Activated T-helper 1 cell treated with anti-CD3 and anti-CD28 coated beads, Interleukin-12 subunit alpha, Interleukin-12 subunit beta, Interleukin-2, Interleukin-4 antibody, amounts not matched to agents 30 ng/mL and 10 ng/mL and 1 ng/mL, durations not matched to agents 14 hours and 24 hours and 36 hours (primary cell): ENCODE measurements around the gene RNF213. TPM values are rescaled to one million over a fixed set of nuclear protein-coding genes. Genes with fewer than 3 reads are reported as not detected.

ENCODE experiments used
- DNase-seq: peaks from one replicate; pipeline ENCODE4 v3.0.0; 2021; ENCODE audit warnings: low spot score
- H3K27ac Mint-ChIP-seq: one replicate; pipeline ENCODE4 v1.8.0; 2021; ENCODE audit warnings: mild to moderate bottlenecking, mixed read lengths
- H3K27me3 Mint-ChIP-seq: one replicate; pipeline ENCODE4 v1.8.0; 2022; ENCODE audit warnings: mild to moderate bottlenecking, moderate library complexity, mixed read lengths; ENCODE audit not compliant: insufficient read depth
- H3K36me3 Mint-ChIP-seq: one replicate; pipeline ENCODE4 v1.8.0; 2021; ENCODE audit warnings: low read depth, mixed read lengths
- H3K4me1 Mint-ChIP-seq: one replicate; pipeline ENCODE4 v1.8.0; 2021; ENCODE audit warnings: low read depth, mixed read lengths
- H3K4me3 Mint-ChIP-seq: one replicate; pipeline ENCODE4 v1.8.0; 2021; ENCODE audit warnings: mild to moderate bottlenecking, moderate library complexity, mixed read lengths
- H3K9me3 Mint-ChIP-seq: one replicate; pipeline ENCODE4 v1.8.0; 2021; ENCODE audit warnings: mixed read lengths
- intact Hi-C: fragments of 100-400 bp; cut with micrococcal nuclease; formaldehyde crosslinking; loops from one replicate; pipeline ENCODE4 v1.15.1; 2024
- total RNA-seq: library from RNA; stranded (reverse); gene quantifications from 2 replicates; pipeline ENCODE4 v1.2.3, GENCODE V29; 2022

The RNF213 gene
- total RNA-seq, 1 donor from 2014 or later = 290 TPM

DNA sequence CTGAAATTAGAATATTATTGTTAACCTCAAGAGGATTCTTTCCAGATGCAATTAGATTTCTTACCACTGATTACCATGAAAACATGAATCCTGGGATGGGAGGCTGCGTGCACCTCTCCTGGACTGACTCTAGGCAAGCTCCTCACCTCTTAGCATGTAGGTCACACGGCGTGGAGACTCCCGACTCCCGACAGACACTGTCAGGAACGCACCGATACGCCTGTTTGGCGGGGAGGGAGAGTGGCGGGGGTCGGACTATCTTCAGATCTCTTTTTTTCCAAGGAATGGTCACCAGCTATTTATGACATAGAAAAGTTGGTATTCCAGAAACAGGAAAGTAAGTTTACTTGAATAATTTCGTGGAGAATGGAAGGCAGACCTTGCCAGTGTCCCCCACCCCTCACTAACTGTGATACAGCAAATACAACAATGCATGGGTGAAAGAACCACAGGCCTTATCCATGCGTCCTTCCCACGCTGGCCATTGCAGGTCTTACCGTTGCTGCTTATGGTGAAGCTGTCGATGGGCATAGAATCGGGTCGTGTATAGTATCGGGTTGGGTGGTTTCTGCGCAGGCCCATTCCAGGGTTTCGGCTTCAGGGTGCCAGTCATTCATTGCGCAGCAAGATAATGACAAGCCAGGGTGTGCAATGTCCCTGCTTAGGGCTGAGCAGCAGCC, 91.7 kb downstream of the RNF213 start:
- Mint-ChIP-seq H3K4me1 (peaks cover 17% of the 10 kb centered on the region), H3K4me3 (no peak overlapping the region), H3K27me3 (no peaks in the 10 kb centered on the region), H3K9me3 (no peaks in the 10 kb centered on the region), H3K27ac (no peak overlapping the region), H3K36me3 (peaks cover 56% of the 10 kb centered on the region)
- intact Hi-C loops = no loop called here
- no peak for DNase-seq

DNA sequence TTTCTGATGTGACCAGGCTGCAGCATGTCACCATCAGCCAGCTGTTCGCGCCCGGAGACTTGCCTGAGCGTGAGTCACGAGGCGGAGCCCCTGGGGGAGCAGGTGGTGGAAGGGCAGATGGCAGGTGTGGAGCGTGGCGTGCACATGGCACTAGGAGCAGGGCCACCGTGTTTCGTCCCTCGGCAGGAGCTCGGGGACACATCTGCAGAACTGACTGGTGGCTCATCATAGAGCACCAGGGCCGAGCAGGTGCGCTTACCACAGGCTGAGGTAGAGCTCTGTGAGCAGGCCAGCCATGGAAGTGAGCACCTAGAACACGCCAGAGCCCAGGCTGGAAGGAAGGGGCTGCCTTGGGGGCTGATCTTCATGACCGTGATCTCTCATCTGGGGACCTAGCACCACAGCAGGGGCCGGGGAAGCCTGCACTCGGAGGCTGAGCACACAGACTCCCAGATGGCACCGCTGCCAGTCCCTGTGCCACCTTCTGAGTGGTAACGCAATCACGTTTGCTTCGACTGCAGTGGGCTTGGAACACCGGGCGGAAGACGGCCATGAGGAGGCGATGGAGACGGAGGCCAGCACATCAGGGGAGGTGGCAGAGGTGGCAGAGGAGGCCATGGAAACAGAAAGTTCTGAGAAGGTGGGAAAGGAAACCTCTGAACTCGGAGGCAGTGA, 92.5 kb downstream of the RNF213 start:
- intact Hi-C loops = no loop called here
- H3K27me3 Mint-ChIP-seq = no peaks in the 10 kb centered on the region
- no peak overlapping the region for H3K4me3 Mint-ChIP-seq
- H3K9me3 Mint-ChIP-seq = no peaks in the 10 kb centered on the region
- no peak overlapping the region for H3K27ac Mint-ChIP-seq
- DNase-seq = no peak
- H3K4me1 Mint-ChIP-seq = peaks cover 13% of the 10 kb centered on the region
- H3K36me3 Mint-ChIP-seq = peaks cover 55% of the 10 kb centered on the region

DNA sequence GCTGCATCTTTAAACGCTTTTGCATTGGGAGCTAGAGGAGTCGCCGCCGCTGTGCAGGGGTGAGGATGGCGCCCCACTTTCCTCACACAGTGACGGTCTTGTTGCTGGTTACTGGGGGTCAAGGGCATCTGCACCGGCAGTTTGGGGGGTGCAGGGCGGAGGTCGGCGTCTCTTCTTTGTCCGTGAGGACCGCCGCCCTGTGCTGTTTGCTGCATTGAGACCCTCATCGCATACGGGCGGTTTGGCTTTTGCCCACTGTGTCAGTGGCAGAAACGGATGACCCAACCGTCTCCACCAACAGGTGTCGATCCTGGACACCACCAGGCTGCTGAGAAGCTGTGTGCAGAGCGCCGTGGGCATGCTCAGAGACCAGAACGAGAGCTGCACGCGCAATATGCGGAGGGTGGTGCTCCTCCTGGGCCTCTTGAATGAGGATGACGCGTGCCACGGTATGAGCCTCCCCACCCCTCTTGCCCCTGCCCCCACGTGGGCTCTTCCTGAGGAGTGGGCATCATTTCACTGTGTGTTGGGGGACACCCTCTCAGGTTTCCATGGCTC, 93.1 kb downstream of the RNF213 start:
- intact Hi-C loops = no loop called here
- Mint-ChIP-seq H3K4me3 (no peak overlapping the region), H3K27ac (no peak overlapping the region), H3K27me3 (no peaks in the 10 kb centered on the region), H3K4me1 (peaks cover 7% of the 10 kb centered on the region), H3K36me3 (peaks cover 52% of the 10 kb centered on the region), H3K9me3 (no peaks in the 10 kb centered on the region)
- DNase-seq = no peak

GRCh38 chr17:80354336-80354735, 93.7 kb downstream of the RNF213 start:
- Mint-ChIP-seq H3K36me3 (peaks cover 52% of the 10 kb centered on the region), H3K4me1 (peaks cover 1% of the 10 kb centered on the region), H3K9me3 (no peaks in the 10 kb centered on the region), H3K4me3 (no peak overlapping the region), H3K27me3 (no peaks in the 10 kb centered on the region), H3K27ac (no peak overlapping the region)
- intact Hi-C loops = no loop called here
- no peak for DNase-seq

GRCh38 chr17:80356231-80356856, 95.7 kb downstream of the RNF213 start:
- no peak overlapping the region for H3K4me3 Mint-ChIP-seq
- intact Hi-C loops = no loop called here
- DNase-seq = no peak
- H3K36me3 Mint-ChIP-seq = peaks cover 56% of the 10 kb centered on the region
- H3K9me3 Mint-ChIP-seq = no peaks in the 10 kb centered on the region
- H3K27me3 Mint-ChIP-seq = no peaks in the 10 kb centered on the region
- H3K27ac Mint-ChIP-seq = no peak overlapping the region
- H3K4me1 Mint-ChIP-seq = no peaks in the 10 kb centered on the region

- intact Hi-C loops = no loop called here
- Mint-ChIP-seq H3K4me3 (no peak overlapping the region), H3K9me3 (no peaks in the 10 kb centered on the region), H3K27ac (no peak overlapping the region), H3K4me1 (no peaks in the 10 kb centered on the region), H3K27me3 (no peaks in the 10 kb centered on the region), H3K36me3 (peaks cover 59% of the 10 kb centered on the region)
- no peak for DNase-seq
These were observed 97.5 kb downstream of the RNF213 start for GRCh38 chr17:80358131-80358530.

GRCh38 chr17:80358861-80359260, 98.2 kb downstream of the RNF213 start:
- intact Hi-C loops = no loop called here
- Mint-ChIP-seq H3K36me3 (peaks cover 61% of the 10 kb centered on the region), H3K27me3 (no peaks in the 10 kb centered on the region), H3K4me1 (no peaks in the 10 kb centered on the region), H3K9me3 (no peaks in the 10 kb centered on the region), H3K4me3 (no peak overlapping the region), H3K27ac (no peak overlapping the region)
- no peak for DNase-seq

GRCh38 chr17:80359422-80360110, 98.9 kb downstream of the RNF213 start:
- intact Hi-C loops = loop anchor here (5.0 to 10.0 kb wide), 2 partner anchors 37 to 165 kb away; no protein-coding TSS in a partner anchor
- Mint-ChIP-seq H3K4me3 (no peak overlapping the region), H3K9me3 (no peaks in the 10 kb centered on the region), H3K4me1 (no peaks in the 10 kb centered on the region), H3K27me3 (no peaks in the 10 kb centered on the region), H3K36me3 (peaks cover 64% of the 10 kb centered on the region), H3K27ac (no peak overlapping the region)
- no peak for DNase-seq

GRCh38 chr17:80360396-80360795, 99.7 kb downstream of the RNF213 start:
- no peak overlapping the region for H3K4me3 Mint-ChIP-seq
- H3K9me3 Mint-ChIP-seq = no peaks in the 10 kb centered on the region
- no peaks in the 10 kb centered on the region for H3K27me3 Mint-ChIP-seq
- H3K36me3 Mint-ChIP-seq = peaks cover 64% of the 10 kb centered on the region
- no peaks in the 10 kb centered on the region for H3K4me1 Mint-ChIP-seq
- intact Hi-C loops = loop anchor here (5.0 to 10.0 kb wide), 2 partner anchors 38 to 166 kb away; no protein-coding TSS in a partner anchor
- DNase-seq = no peak
- H3K27ac Mint-ChIP-seq = no peak overlapping the region

- Mint-ChIP-seq H3K27me3 (no peaks in the 10 kb centered on the region), H3K36me3 (peaks cover 68% of the 10 kb centered on the region), H3K4me3 (no peak overlapping the region), H3K4me1 (no peaks in the 10 kb centered on the region), H3K9me3 (no peaks in the 10 kb centered on the region), H3K27ac (no peak overlapping the region)
- DNase-seq = no peak
- intact Hi-C loops = loop anchor here (5.0 to 10.0 kb wide), 2 partner anchors 39 to 167 kb away; no protein-coding TSS in a partner anchor
These were observed 101.0 kb downstream of the RNF213 start for GRCh38 chr17:80361495-80362220.

- Mint-ChIP-seq H3K27ac (peak overlapping the region; percentile 40), H3K27me3 (no peaks in the 10 kb centered on the region), H3K36me3 (peaks cover 73% of the 10 kb centered on the region)
These were observed 101.9 kb downstream of the RNF213 start for GRCh38 chr17:80362428-80363119.

More at GRCh38 chr17:80362428-80363119, 101.9 kb downstream of the RNF213 start:
- Mint-ChIP-seq H3K4me1 (no peaks in the 10 kb centered on the region), H3K9me3 (no peaks in the 10 kb centered on the region), H3K4me3 (no peak overlapping the region)
- intact Hi-C loops = loop anchor here (5.0 to 10.0 kb wide), 2 partner anchors 40 to 168 kb away; no protein-coding TSS in a partner anchor
- DNase-seq = no peak
